Activated T-helper 1 cell treated with anti-CD3 and anti-CD28 coated beads, Interleukin-12 subunit alpha, Interleukin-12 subunit beta, Interleukin-2, Interleukin-4 antibody, amounts not matched to agents 30 ng/mL and 10 ng/mL and 1 ng/mL, durations not matched to agents 14 hours and 24 hours and 36 hours (primary cell): ENCODE results near the gene ABHD3. TPM values are rescaled to one million over a fixed set of nuclear protein-coding genes. Genes with fewer than 3 reads are reported as not detected.
"Not testable (repeated sequence)": the region's sequence is repeated elsewhere in the genome, so short reads cannot be mapped to it uniquely, and the experiment has no call there.

Experiments
- DNase-seq: peaks from one replicate; pipeline ENCODE4 v3.0.0; 2021; ENCODE audit warnings: low spot score
- H3K27ac Mint-ChIP-seq: one replicate; pipeline ENCODE4 v1.8.0; 2021; ENCODE audit warnings: mild to moderate bottlenecking, mixed read lengths
- H3K27me3 Mint-ChIP-seq: one replicate; pipeline ENCODE4 v1.8.0; 2022; ENCODE audit warnings: mild to moderate bottlenecking, moderate library complexity, mixed read lengths; ENCODE audit not compliant: insufficient read depth
- H3K36me3 Mint-ChIP-seq: one replicate; pipeline ENCODE4 v1.8.0; 2021; ENCODE audit warnings: low read depth, mixed read lengths
- H3K4me1 Mint-ChIP-seq: one replicate; pipeline ENCODE4 v1.8.0; 2021; ENCODE audit warnings: low read depth, mixed read lengths
- H3K4me3 Mint-ChIP-seq: one replicate; pipeline ENCODE4 v1.8.0; 2021; ENCODE audit warnings: mild to moderate bottlenecking, moderate library complexity, mixed read lengths
- H3K9me3 Mint-ChIP-seq: one replicate; pipeline ENCODE4 v1.8.0; 2021; ENCODE audit warnings: mixed read lengths
- intact Hi-C: fragments of 100-400 bp; cut with micrococcal nuclease; formaldehyde crosslinking; loops from one replicate; pipeline ENCODE4 v1.15.1; 2024
- total RNA-seq: library from RNA; stranded (reverse); gene quantifications from 2 replicates; pipeline ENCODE4 v1.2.3, GENCODE V29; 2022

The ABHD3 gene
- total RNA-seq, 1 donor from 2014 or later = 29.2 TPM

DNA sequence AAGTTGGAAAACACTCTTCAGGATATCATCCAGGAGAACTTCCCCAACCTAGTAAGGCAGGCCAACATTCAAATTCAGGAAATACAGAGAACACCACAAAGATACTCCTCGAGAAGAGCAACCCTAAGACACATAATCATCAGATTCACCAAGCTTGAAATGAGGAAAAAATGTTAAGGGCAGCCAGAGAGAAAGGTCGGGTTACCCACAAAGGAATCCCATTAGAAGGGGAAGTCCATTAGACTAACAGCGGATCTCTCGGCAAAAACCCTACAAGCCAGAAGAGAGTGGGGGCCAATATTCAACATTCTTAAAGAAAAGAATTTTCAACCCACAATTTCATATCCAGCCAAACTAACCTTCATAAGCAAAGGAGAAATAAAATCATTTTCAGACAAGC, 32.4 kb upstream of the ABHD3 start:
- H3K4me3 Mint-ChIP-seq, intact Hi-C loops, DNase-seq, H3K36me3 Mint-ChIP-seq, H3K27ac Mint-ChIP-seq: not testable (repeated sequence)
- H3K9me3 Mint-ChIP-seq = peaks cover 14% of the 10 kb centered on the region
- H3K27me3 Mint-ChIP-seq = peaks cover 16% of the 10 kb centered on the region
- H3K4me1 Mint-ChIP-seq = peaks cover 15% of the 10 kb centered on the region

DNA sequence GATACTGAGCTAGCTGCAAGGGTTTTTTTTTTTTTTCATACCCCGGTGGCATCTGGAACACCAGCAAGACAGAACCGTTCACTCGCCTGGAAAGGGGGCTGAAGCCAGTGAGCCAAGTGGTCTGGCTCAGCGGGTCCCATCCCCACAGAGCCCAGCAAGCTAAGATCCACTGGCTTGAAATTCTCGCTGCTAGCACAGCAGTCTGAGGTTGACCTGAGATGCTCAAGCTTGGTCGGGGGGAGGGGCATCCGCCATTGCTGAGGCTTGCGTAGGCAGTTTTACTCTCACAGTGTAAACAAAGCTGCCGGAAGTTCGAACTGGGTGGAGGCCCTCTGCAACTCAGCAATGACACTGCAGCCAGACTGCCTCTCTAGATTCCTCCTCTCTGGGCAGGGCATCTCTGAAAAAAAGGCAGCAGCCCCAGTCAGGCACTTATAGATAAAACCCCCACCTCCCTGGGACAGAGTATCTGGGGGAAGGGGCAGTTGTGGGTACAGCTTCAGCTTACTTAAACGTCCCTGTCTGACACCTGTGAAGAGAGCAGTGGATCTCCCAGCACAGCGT, 31.0 kb upstream of the ABHD3 start:
- DNase-seq = no peak
- Mint-ChIP-seq H3K9me3 (peaks cover 14% of the 10 kb centered on the region), H3K4me1 (peaks cover 14% of the 10 kb centered on the region), H3K27ac (no peak overlapping the region), H3K4me3 (no peak overlapping the region), H3K27me3 (peaks cover 16% of the 10 kb centered on the region), H3K36me3 (peaks cover 4% of the 10 kb centered on the region)
- intact Hi-C loops = no loop called here

- H3K36me3 Mint-ChIP-seq = peaks cover 4% of the 10 kb centered on the region
- peaks cover 2% of the 10 kb centered on the region for H3K4me1 Mint-ChIP-seq
- H3K9me3 Mint-ChIP-seq = peaks cover 14% of the 10 kb centered on the region
- no peak overlapping the region for H3K4me3 Mint-ChIP-seq
- no peak overlapping the region for H3K27ac Mint-ChIP-seq
- DNase-seq = no peak
- intact Hi-C loops = no loop called here
- peaks cover 8% of the 10 kb centered on the region for H3K27me3 Mint-ChIP-seq
These were observed 28.4 kb upstream of the ABHD3 start for GRCh38 chr18:21733011-21733410.

DNA sequence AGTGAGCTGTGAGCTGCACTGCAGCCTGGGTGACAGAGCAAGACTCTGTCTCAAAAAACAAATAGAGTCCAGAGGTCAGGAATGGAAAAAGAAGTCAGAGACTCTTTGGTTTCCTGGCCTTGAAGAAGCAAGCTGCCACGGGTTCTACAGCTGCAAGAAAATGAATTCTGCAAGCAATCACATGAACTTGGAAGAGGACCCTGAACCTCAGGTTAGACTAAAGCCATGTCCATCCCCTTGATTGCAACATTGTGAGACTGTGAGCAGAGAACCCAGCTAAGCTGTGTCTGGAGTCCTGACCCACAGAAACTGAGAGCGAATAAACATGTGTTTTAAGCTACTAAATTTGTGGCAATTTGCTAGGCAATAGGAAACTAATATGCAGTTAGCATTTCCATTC, 23.1 kb upstream of the ABHD3 start:
- Mint-ChIP-seq H3K9me3 (no peaks in the 10 kb centered on the region), H3K4me1 (no peaks in the 10 kb centered on the region), H3K27ac (no peak overlapping the region), H3K36me3 (no peaks in the 10 kb centered on the region), H3K4me3 (no peak overlapping the region), H3K27me3 (no peaks in the 10 kb centered on the region)
- DNase-seq = no peak
- intact Hi-C loops = no loop called here

- intact Hi-C loops = no loop called here
- no peaks in the 10 kb centered on the region for H3K4me1 Mint-ChIP-seq
- no peaks in the 10 kb centered on the region for H3K9me3 Mint-ChIP-seq
- no peak overlapping the region for H3K4me3 Mint-ChIP-seq
- H3K27ac Mint-ChIP-seq = no peak overlapping the region
- no peaks in the 10 kb centered on the region for H3K36me3 Mint-ChIP-seq
- H3K27me3 Mint-ChIP-seq = no peaks in the 10 kb centered on the region
- no peak for DNase-seq
These were observed 20.6 kb upstream of the ABHD3 start for GRCh38 chr18:21725201-21725600.

GRCh38 chr18:21722687-21723086, 18.1 kb upstream of the ABHD3 start:
- intact Hi-C loops = no loop called here
- Mint-ChIP-seq H3K27me3 (peaks cover 2% of the 10 kb centered on the region), H3K4me1 (no peaks in the 10 kb centered on the region), H3K36me3 (no peaks in the 10 kb centered on the region), H3K27ac (no peak overlapping the region), H3K9me3 (no peaks in the 10 kb centered on the region), H3K4me3 (no peak overlapping the region)
- DNase-seq = no peak

GRCh38 chr18:21714474-21714873, 9.9 kb upstream of the ABHD3 start:
- Mint-ChIP-seq H3K9me3 (peaks cover 9% of the 10 kb centered on the region), H3K27ac (no peak overlapping the region), H3K27me3 (peaks cover 2% of the 10 kb centered on the region), H3K4me1 (peaks cover 12% of the 10 kb centered on the region), H3K4me3 (no peak overlapping the region), H3K36me3 (peaks cover 4% of the 10 kb centered on the region)
- no peak for DNase-seq
- intact Hi-C loops = no loop called here

DNA sequence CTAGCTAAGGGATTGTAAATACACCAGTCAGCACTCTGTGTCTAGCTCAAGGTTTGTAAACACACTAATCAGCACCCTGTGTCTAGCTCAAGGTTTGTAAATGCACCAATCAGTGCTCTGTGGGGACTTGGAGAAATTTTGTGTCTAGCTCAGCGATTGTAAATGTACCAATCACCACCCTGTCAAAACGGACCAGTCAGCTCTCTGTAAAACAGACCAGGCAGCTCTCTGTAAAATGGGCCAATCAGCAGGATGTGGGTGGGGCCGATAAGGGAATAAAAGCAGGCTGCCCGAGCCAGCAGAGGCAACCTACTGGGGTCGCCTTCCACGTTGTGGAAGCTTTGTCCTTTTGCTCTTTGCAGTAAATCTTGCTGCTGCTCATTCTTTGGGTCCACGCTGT, 2.6 kb upstream of the ABHD3 start:
- H3K36me3 Mint-ChIP-seq, H3K27ac Mint-ChIP-seq, H3K4me3 Mint-ChIP-seq, H3K27me3 Mint-ChIP-seq, DNase-seq, H3K9me3 Mint-ChIP-seq: not testable (repeated sequence)
- H3K4me1 Mint-ChIP-seq = peaks cover 29% of the 10 kb centered on the region
- intact Hi-C loops = loop anchor here (5.0 kb wide), 1 partner anchor 595 kb away; the partner anchor contains the start of gene ROCK1

DNA sequence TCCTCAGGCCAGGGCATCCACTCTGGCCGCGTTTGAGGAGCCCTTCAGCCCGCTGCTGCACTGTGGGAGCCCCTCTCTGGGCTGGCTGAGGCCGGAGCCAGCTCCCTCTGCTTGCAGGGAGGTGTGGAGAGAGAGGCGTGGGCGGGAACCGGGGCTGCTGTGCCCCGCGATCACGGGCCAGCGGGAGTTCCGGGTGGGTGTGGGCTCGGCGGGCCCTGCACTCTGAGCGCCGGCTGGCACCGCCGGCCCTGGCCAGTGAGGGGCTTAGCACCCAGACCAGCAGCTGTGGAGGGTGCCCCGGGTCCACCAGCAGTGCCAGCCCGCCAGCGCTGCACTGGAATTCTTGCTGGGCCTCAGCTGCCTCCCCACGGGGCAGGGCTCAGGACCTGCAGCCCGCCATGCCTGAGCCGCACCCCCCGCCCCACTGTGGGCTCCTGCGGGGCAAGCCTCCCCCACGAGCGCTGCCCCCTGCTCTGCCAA, 1.9 kb upstream of the ABHD3 start:
- Mint-ChIP-seq H3K9me3 (no peaks in the 10 kb centered on the region), H3K36me3 (peaks cover 5% of the 10 kb centered on the region), H3K27me3 (no peaks in the 10 kb centered on the region), H3K4me3 (no peak overlapping the region), H3K4me1 (peaks cover 34% of the 10 kb centered on the region), H3K27ac (no peak overlapping the region)
- no peak for DNase-seq
- intact Hi-C loops = loop anchor here (5.0 kb wide), 1 partner anchor 594 kb away; the partner anchor contains the start of gene ROCK1

- peaks cover 17% of the 10 kb centered on the region for H3K36me3 Mint-ChIP-seq
- peaks cover 28% of the 10 kb centered on the region for H3K4me1 Mint-ChIP-seq
- peak overlapping the region; percentile 90 for H3K27ac Mint-ChIP-seq
- no peaks in the 10 kb centered on the region for H3K9me3 Mint-ChIP-seq
- intact Hi-C loops = loop anchor here (1.0 to 5.0 kb wide), 3 partner anchors 20 to 1229 kb away; partner anchors contain the start of gene RBBP8
- H3K27me3 Mint-ChIP-seq = no peaks in the 10 kb centered on the region
- DNase-seq = peak; percentile 10
- H3K4me3 Mint-ChIP-seq = peak overlapping the region; percentile 96
These were observed 1.2 kb downstream of the ABHD3 start for GRCh38 chr18:21703241-21703820.

DNA sequence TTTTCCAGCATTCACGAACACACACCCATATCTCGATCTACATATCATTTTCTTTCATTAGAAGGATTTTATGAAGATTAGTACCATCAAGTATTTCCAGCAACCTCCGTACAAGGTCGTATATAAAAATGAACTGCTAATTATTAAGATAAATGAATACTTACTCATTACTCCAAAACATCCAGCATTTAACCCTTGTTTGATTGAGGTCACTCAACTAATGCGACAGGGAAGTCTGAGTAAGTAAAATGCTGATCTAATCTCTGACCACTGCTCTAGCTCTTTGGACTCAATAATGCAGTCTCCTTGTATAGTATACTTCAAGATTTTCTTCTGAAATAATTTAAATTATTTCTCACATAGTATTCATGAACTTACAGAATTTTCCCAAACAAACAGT, 2.0 kb downstream of the ABHD3 start:
- Mint-ChIP-seq H3K27me3 (no peaks in the 10 kb centered on the region), H3K4me3 (peak overlapping the region; percentile 96), H3K9me3 (no peaks in the 10 kb centered on the region), H3K36me3 (peaks cover 21% of the 10 kb centered on the region), H3K4me1 (peaks cover 28% of the 10 kb centered on the region), H3K27ac (peak overlapping the region; percentile 90)
- DNase-seq = no peak
- intact Hi-C loops = loop anchor here (1.0 to 5.0 kb wide), 3 partner anchors 19 to 1230 kb away; partner anchors contain the start of gene RBBP8

DNA sequence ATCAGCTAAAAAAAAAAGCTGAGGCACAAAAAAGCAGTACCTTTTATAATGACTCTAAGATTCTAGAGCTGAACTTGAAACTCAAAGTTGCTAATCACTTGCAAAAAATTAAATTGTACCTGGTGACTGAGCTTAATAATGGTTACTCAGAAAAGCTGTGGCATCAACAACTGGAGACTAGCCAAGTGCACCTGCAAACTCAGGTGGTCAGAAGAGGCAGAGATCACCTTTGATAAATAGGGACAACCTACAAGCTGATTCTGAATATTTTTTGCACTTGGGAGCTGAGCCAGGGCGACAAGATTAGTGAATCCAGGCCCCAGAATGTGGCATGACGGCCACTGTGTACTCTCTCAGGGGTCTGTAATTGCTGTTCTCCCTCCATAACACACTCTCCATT, 3.0 kb downstream of the ABHD3 start:
- intact Hi-C loops = loop anchor here (5.0 kb wide), 2 partner anchors 151 to 1231 kb away; partner anchors contain the start of gene RBBP8
- no peaks in the 10 kb centered on the region for H3K27me3 Mint-ChIP-seq
- H3K36me3 Mint-ChIP-seq = peaks cover 21% of the 10 kb centered on the region

DNA sequence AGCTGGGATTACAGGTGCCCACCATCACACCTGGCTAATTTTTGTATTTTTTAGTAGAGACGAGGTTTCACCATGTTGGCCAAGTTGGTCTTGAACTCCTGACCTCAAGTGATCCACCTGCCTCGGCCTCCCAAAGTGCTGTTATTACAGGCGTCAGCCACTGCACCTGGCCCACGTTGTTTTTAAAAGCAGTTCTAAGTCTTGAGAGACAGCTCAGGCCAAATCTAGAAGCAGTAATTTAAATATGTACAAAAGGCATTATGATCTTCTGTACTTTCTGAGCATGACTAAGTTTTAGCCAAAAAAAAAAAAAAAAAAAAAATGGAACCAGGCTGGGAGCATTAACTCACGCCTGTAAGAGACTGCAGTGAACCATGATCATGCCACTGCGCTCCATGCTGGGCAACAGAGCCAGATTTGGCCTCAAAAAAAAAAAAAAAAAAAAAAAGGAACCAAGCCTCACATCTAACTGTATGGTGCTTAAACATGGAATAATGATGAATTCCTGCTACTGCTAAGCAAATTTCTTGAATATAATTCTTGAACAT, 4.0 kb downstream of the ABHD3 start:
- Mint-ChIP-seq H3K27ac (no peak overlapping the region), H3K27me3 (no peaks in the 10 kb centered on the region), H3K4me1 (peaks cover 25% of the 10 kb centered on the region), H3K4me3 (no peak overlapping the region), H3K9me3 (no peaks in the 10 kb centered on the region), H3K36me3 (peaks cover 23% of the 10 kb centered on the region)
- no peak for DNase-seq
- intact Hi-C loops = loop anchor here (5.0 kb wide), 2 partner anchors 152 to 1232 kb away; partner anchors contain the start of gene RBBP8

More for the DNA sequence above, 3.0 kb downstream of the ABHD3 start:
- DNase-seq = no peak
- H3K4me3 Mint-ChIP-seq = peak overlapping the region; percentile 22
- peaks cover 28% of the 10 kb centered on the region for H3K4me1 Mint-ChIP-seq
- no peak overlapping the region for H3K27ac Mint-ChIP-seq
- no peaks in the 10 kb centered on the region for H3K9me3 Mint-ChIP-seq
